Prostate gland (tissue), 2 donors: ENCODE measurements around the gene ORAI2.
"Not testable (repeated sequence)": the region's sequence is repeated elsewhere in the genome, so short reads cannot be mapped to it uniquely, and the experiment has no call there.

ENCODE experiments used
- CTCF ChIP-seq, 4 experiments: fragments of 200-600 bp in 2 of 4; fragments of 450-650 bp in 2 of 4; sonication (generic) in 2 of 4; IDR thresholded peaks; 1 replicate in 3 of 4; 2 replicates in 1 of 4; pipeline ENCODE4 v1.5.1; 2016 to 2019; ENCODE audit warnings: antibody characterized with exemption in 4 of 4, mild to moderate bottlenecking in 2 of 4, moderate library complexity in 2 of 4
- POLR2A ChIP-seq: fragments of 450-650 bp; IDR thresholded peaks from one replicate; pipeline ENCODE4 v1.6.1; 2016; ENCODE audit warnings: antibody characterized with exemption, mild to moderate bottlenecking
- POLR2AphosphoS5 ChIP-seq: sonication (generic); formaldehyde crosslinking; IDR thresholded peaks from one replicate; pipeline ENCODE4 v1.6.1; 2017; ENCODE audit warnings: antibody characterized with exemption

- not testable (repeated sequence) for TF ChIP-seq CTCF (IDR thresholded peaks at IDR 0.05); POLR2AphosphoS5; POLR2A
Observed at GRCh38 chr7:102494026-102494425, 60.7 kb downstream of the ORAI2 start.
